Type B pancreatic cell (in vitro differentiated cells): ENCODE results near the gene CEP85L. TPM values are rescaled to one million over a fixed set of nuclear protein-coding genes. Genes with fewer than 3 reads are reported as not detected.

Experiments used
- DNase-seq: peaks from one replicate; pipeline ENCODE4 v3.0.0; 2021; ENCODE audit warnings: mixed read lengths; ENCODE audit not compliant: unreplicated experiment; ENCODE audit errors: extremely low spot score
- H3K27ac Mint-ChIP-seq: 2 replicates; pipeline ENCODE4 v1.8.0; 2021; ENCODE audit warnings: mild to moderate bottlenecking, mixed read lengths
- H3K27me3 Mint-ChIP-seq: 2 replicates; pipeline ENCODE4 v1.8.0; 2021; ENCODE audit warnings: mixed read lengths
- H3K36me3 Mint-ChIP-seq: 2 replicates; pipeline ENCODE4 v1.8.0; 2021; ENCODE audit warnings: mixed read lengths
- H3K4me1 Mint-ChIP-seq: one replicate; pipeline ENCODE4 v1.8.0; 2021; ENCODE audit warnings: mixed read lengths; ENCODE audit not compliant: unreplicated experiment
- H3K4me3 Mint-ChIP-seq: 2 replicates; pipeline ENCODE4 v1.8.0; 2021; ENCODE audit warnings: mild to moderate bottlenecking, mixed read lengths
- H3K9me3 Mint-ChIP-seq: 2 replicates; pipeline ENCODE4 v1.8.0; 2021; ENCODE audit warnings: mixed read lengths
- total RNA-seq: library from RNA; stranded (reverse); gene quantifications from 2 replicates; pipeline ENCODE4 v1.2.1, GENCODE V29; 2021; ENCODE audit warnings: low replicate concordance
- TF ChIP-seq, protein P1 (sequence below): fragments of 200-600 bp; sonication (generic); conservative IDR thresholded peaks from 2 replicates; pipeline ENCODE4 v1.5.0; 2021; ENCODE audit warnings: antibody characterized with exemption, mild to moderate bottlenecking

The CEP85L gene
- total RNA-seq, 1 donor from 2014 or later, result 16.1 TPM

DNA sequence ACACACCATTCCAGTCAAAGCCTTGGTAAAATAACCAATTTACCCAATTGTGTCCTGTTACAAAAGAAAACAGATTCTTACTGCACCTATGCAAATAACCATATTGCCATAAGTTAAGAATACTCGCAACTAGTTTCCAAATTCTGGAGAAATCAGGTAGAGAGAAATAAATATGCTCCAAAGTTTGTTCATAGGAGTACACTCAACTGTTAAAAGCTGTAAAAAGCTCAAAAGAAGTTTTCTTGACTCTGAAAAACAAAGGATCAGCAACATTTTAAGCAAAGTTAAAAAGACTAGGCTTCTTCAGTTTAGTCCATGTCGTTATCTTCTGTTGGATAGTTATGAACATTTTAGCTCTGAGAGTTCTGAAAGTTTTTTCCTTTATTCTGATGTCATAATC is 48.0 kb downstream of the CEP85L start:
- Mint-ChIP-seq H3K36me3 (peaks cover 4% of the 10 kb centered on the region), H3K4me3 (no peak overlapping the region), H3K27me3 (no peaks in the 10 kb centered on the region), H3K27ac (no peak overlapping the region), H3K4me1 (peaks cover 4% of the 10 kb centered on the region), H3K9me3 (no peaks in the 10 kb centered on the region)
- no peak for DNase-seq
- TF ChIP-seq, protein P1, sequence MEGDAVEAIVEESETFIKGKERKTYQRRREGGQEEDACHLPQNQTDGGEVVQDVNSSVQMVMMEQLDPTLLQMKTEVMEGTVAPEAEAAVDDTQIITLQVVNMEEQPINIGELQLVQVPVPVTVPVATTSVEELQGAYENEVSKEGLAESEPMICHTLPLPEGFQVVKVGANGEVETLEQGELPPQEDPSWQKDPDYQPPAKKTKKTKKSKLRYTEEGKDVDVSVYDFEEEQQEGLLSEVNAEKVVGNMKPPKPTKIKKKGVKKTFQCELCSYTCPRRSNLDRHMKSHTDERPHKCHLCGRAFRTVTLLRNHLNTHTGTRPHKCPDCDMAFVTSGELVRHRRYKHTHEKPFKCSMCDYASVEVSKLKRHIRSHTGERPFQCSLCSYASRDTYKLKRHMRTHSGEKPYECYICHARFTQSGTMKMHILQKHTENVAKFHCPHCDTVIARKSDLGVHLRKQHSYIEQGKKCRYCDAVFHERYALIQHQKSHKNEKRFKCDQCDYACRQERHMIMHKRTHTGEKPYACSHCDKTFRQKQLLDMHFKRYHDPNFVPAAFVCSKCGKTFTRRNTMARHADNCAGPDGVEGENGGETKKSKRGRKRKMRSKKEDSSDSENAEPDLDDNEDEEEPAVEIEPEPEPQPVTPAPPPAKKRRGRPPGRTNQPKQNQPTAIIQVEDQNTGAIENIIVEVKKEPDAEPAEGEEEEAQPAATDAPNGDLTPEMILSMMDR, result no peak

- no peaks in the 10 kb centered on the region for H3K27me3 Mint-ChIP-seq
- TF ChIP-seq, protein P1, result no peak
- peaks cover 4% of the 10 kb centered on the region for H3K4me1 Mint-ChIP-seq
- H3K27ac Mint-ChIP-seq, result no peak overlapping the region
- no peak overlapping the region for H3K4me3 Mint-ChIP-seq
- no peak for DNase-seq
- peaks cover 4% of the 10 kb centered on the region for H3K36me3 Mint-ChIP-seq
- H3K9me3 Mint-ChIP-seq, result no peaks in the 10 kb centered on the region
Observed at GRCh38 chr6:118602300-118602699, 49.1 kb downstream of the CEP85L start.

GRCh38 chr6:118598324-118598723 is 53.1 kb downstream of the CEP85L start:
- Mint-ChIP-seq H3K4me1 (no peaks in the 10 kb centered on the region), H3K4me3 (no peak overlapping the region), H3K27me3 (no peaks in the 10 kb centered on the region), H3K27ac (no peak overlapping the region), H3K36me3 (peaks cover 3% of the 10 kb centered on the region), H3K9me3 (peaks cover 6% of the 10 kb centered on the region)
- TF ChIP-seq, protein P1, result no peak
- DNase-seq, result no peak

DNA sequence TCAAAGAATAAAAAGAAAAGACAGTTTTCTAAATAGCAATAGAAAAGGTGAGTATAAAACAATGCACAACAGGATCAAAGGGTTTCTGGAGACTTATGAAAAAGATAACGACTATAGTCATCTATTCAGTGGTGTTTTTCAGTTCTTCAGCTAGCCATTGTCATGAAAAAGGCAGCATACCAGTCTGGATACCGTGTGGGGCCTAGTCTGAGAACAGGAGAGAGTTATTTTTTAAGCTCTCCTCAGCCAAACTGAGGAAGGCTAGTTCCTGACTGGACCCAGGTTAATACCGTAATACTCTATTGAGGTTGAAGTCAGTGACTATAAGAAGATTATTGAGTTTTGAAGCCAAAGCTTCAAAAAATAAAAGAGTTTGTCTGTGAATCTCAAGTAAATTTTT is 53.8 kb downstream of the CEP85L start:
- no peak for DNase-seq
- Mint-ChIP-seq H3K27ac (no peak overlapping the region), H3K4me1 (no peaks in the 10 kb centered on the region), H3K4me3 (no peak overlapping the region), H3K36me3 (peaks cover 3% of the 10 kb centered on the region), H3K27me3 (no peaks in the 10 kb centered on the region), H3K9me3 (peaks cover 6% of the 10 kb centered on the region)
- TF ChIP-seq, protein P1, result no peak

- H3K27me3 Mint-ChIP-seq, result no peaks in the 10 kb centered on the region
- H3K27ac Mint-ChIP-seq, result no peak overlapping the region
- no peaks in the 10 kb centered on the region for H3K4me1 Mint-ChIP-seq
- no peak for DNase-seq
- no peak overlapping the region for H3K4me3 Mint-ChIP-seq
- TF ChIP-seq, protein P1, result no peak
- H3K9me3 Mint-ChIP-seq, result peaks cover 6% of the 10 kb centered on the region
- peaks cover 3% of the 10 kb centered on the region for H3K36me3 Mint-ChIP-seq
Observed at GRCh38 chr6:118596774-118597320, 54.5 kb downstream of the CEP85L start.

DNA sequence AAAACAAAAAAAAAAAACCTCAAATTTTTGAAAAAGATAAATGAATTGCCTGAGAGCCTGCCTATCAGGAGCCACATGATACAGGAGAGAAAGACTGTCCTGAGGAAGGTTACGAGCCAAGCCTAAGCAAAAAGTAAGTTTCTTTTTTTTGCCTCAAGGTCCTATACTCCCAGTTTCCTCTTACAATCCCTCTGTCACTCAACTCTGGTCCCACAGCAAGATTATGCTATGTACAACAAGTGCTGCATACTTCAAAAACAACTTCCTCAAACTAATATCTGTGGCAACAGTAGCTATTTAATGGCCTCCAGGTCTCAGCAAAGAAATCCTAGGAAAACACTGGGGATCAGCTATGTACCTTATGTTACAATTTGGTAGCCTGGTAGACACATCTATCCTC is 56.5 kb downstream of the CEP85L start:
- Mint-ChIP-seq H3K9me3 (peaks cover 6% of the 10 kb centered on the region), H3K4me1 (peaks cover 9% of the 10 kb centered on the region), H3K4me3 (no peak overlapping the region), H3K27me3 (no peaks in the 10 kb centered on the region), H3K27ac (no peak overlapping the region), H3K36me3 (peaks cover 3% of the 10 kb centered on the region)
- TF ChIP-seq, protein P1, result no peak
- no peak for DNase-seq
